ENCODE measurements around the gene GRM1.

Gene GRM1

DNA sequence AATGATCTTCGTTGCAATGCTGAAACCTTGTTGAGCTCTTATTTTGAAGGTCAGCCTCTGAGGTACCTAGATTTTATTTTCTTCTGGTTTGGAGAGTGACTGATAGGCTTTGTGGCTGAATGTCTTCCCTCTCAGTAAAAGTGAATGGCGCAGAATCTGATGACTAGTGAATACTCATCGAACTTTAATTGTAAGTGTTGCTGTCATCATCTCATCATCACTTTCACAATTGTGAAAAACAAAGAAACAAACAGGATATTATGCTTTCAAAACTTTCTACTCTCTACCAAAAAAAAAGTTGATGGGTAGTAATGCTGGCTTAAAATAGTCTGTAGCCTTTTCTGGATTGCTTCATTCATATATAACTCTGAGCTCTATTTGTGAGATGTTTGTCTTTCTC lies 275.3 kb downstream of the GRM1 start:
- Histone ChIP-seq H3K9ac (ENCODE audit: low read length) (no peak overlapping the region), H3K27me3 (ENCODE audit: insufficient read depth, low read length) (no peaks in the 10 kb centered on the region), H3K4me2 (ENCODE audit: low read length) (no peak overlapping the region), H3K36me3 (ENCODE audit: insufficient read depth, low read length) (no peaks in the 10 kb centered on the region), H2AFZ (ENCODE audit: low read length) (no peak overlapping the region), H3K27ac (ENCODE audit: low read depth, low read length, poor library complexity, severe bottlenecking) (no peak overlapping the region), H3K79me2 (ENCODE audit: insufficient read depth, low read length) (no peaks in the 10 kb centered on the region), H3K9me3 (ENCODE audit: low read length) (no peaks in the 10 kb centered on the region), H4K20me1 (ENCODE audit: insufficient read depth, low read length) (no peaks in the 10 kb centered on the region), H3K4me1 (ENCODE audit: insufficient read depth, low read length, severe bottlenecking) (no peaks in the 10 kb centered on the region), H3K4me3 (ENCODE audit: low read depth, low read length, poor library complexity, severe bottlenecking) (no peak overlapping the region), H3F3A (ENCODE audit: insufficient read depth, low read length) (no peaks in the 10 kb centered on the region), H3K9me2 (ENCODE audit: low read depth, low read length) (no peaks in the 10 kb centered on the region)
- TF ChIP-seq, protein P1, sequence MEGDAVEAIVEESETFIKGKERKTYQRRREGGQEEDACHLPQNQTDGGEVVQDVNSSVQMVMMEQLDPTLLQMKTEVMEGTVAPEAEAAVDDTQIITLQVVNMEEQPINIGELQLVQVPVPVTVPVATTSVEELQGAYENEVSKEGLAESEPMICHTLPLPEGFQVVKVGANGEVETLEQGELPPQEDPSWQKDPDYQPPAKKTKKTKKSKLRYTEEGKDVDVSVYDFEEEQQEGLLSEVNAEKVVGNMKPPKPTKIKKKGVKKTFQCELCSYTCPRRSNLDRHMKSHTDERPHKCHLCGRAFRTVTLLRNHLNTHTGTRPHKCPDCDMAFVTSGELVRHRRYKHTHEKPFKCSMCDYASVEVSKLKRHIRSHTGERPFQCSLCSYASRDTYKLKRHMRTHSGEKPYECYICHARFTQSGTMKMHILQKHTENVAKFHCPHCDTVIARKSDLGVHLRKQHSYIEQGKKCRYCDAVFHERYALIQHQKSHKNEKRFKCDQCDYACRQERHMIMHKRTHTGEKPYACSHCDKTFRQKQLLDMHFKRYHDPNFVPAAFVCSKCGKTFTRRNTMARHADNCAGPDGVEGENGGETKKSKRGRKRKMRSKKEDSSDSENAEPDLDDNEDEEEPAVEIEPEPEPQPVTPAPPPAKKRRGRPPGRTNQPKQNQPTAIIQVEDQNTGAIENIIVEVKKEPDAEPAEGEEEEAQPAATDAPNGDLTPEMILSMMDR (IDR thresholded peaks at IDR 0.05; ENCODE audit: low read length): no peak
- TF ChIP-seq EZH2 (IDR thresholded peaks at IDR 0.05; ENCODE audit: borderline replicate concordance, low read length): no peak

DNA sequence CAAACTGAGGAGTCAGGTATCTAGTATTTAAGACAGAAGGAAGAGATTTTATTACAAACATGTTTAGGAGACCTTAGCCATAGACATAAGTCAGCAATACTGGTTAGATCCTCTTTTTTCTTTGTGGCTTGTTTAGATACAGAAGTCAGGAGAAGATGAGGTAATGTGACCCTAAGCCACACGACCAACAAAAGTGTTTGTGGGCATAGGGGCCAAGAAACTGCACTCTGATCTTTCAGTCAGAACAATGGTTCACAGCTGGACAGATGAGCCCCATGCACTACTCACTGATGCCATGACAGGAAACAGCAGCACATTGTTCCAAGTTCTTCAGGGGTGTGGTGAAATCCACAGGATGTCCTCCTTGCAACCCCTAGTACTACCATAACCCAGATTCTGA lies 276.2 kb downstream of the GRM1 start:
- no peak overlapping the region for H3K9ac ChIP-seq (ENCODE audit: low read length)
- H3K36me3 ChIP-seq (ENCODE audit: insufficient read depth, low read length): no peaks in the 10 kb centered on the region
- H3K27me3 ChIP-seq (ENCODE audit: insufficient read depth, low read length): no peaks in the 10 kb centered on the region
- no peak overlapping the region for H3K4me3 ChIP-seq (ENCODE audit: low read depth, low read length, poor library complexity, severe bottlenecking)
- H3K79me2 ChIP-seq (ENCODE audit: insufficient read depth, low read length): no peaks in the 10 kb centered on the region
- H3K27ac ChIP-seq (ENCODE audit: low read depth, low read length, poor library complexity, severe bottlenecking): no peak overlapping the region
- no peak overlapping the region for H3K4me2 ChIP-seq (ENCODE audit: low read length)
- H4K20me1 ChIP-seq (ENCODE audit: insufficient read depth, low read length): no peaks in the 10 kb centered on the region
- H3K9me3 ChIP-seq (ENCODE audit: low read length): no peaks in the 10 kb centered on the region
- no peaks in the 10 kb centered on the region for H3F3A ChIP-seq (ENCODE audit: insufficient read depth, low read length)
- H3K4me1 ChIP-seq (ENCODE audit: insufficient read depth, low read length, severe bottlenecking): no peaks in the 10 kb centered on the region
- TF ChIP-seq EZH2 (IDR thresholded peaks at IDR 0.05; ENCODE audit: borderline replicate concordance, low read length): no peak
- TF ChIP-seq, protein P1 (IDR thresholded peaks at IDR 0.05; ENCODE audit: low read length): no peak
- no peak overlapping the region for H2AFZ ChIP-seq (ENCODE audit: low read length)
- H3K9me2 ChIP-seq (ENCODE audit: low read depth, low read length): no peaks in the 10 kb centered on the region

DNA sequence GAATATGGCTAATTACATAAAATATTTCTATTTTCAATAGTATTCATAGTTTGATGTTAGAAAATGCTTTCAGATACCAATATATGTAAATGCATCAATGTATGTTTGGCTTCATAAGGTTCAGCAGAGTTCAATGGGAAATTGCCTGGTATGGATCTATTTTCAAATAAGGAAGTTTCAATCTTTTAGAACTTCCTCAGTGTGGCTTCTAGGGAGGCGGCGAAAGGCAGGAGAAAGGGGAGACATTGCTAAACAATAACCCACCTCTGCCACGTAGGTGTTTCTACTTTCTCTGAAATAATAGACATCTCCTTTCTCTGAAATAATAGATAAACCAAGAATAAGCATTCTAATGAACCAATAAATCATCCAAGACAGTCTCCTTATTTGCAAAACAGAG lies 277.1 kb downstream of the GRM1 start:
- no peak overlapping the region for H2AFZ ChIP-seq (ENCODE audit: low read length)
- no peak overlapping the region for H3K4me2 ChIP-seq (ENCODE audit: low read length)
- H3K27ac ChIP-seq (ENCODE audit: low read depth, low read length, poor library complexity, severe bottlenecking): no peak overlapping the region
- no peaks in the 10 kb centered on the region for H3K36me3 ChIP-seq (ENCODE audit: insufficient read depth, low read length)
- H3K4me3 ChIP-seq (ENCODE audit: low read depth, low read length, poor library complexity, severe bottlenecking): no peak overlapping the region
- no peaks in the 10 kb centered on the region for H4K20me1 ChIP-seq (ENCODE audit: insufficient read depth, low read length)
- H3K27me3 ChIP-seq (ENCODE audit: insufficient read depth, low read length): no peaks in the 10 kb centered on the region
- H3F3A ChIP-seq (ENCODE audit: insufficient read depth, low read length): no peaks in the 10 kb centered on the region
- no peaks in the 10 kb centered on the region for H3K9me2 ChIP-seq (ENCODE audit: low read depth, low read length)
- H3K79me2 ChIP-seq (ENCODE audit: insufficient read depth, low read length): no peaks in the 10 kb centered on the region
- TF ChIP-seq, protein P1 (IDR thresholded peaks at IDR 0.05; ENCODE audit: low read length): no peak
- no peak for TF ChIP-seq EZH2 (IDR thresholded peaks at IDR 0.05; ENCODE audit: borderline replicate concordance, low read length)
- no peak overlapping the region for H3K9ac ChIP-seq (ENCODE audit: low read length)
- H3K9me3 ChIP-seq (ENCODE audit: low read length): no peaks in the 10 kb centered on the region
- no peaks in the 10 kb centered on the region for H3K4me1 ChIP-seq (ENCODE audit: insufficient read depth, low read length, severe bottlenecking)
